ENCODE data around the gene MLLT3. TPM values are rescaled to one million over a fixed set of nuclear protein-coding genes. Genes with fewer than 3 reads are reported as not detected.

MLLT3 gene
- total and polyA plus RNA-seq, 9 donors: 8.7 to 15.4 (median 13.8) TPM

GRCh38 chr9:20294046-20294750 is 328.1 kb downstream of the MLLT3 start:
- H3K27ac ChIP-seq: no peak overlapping the region
- no peak for TF ChIP-seq EP300 (IDR thresholded peaks at IDR 0.05)
- TF ChIP-seq POLR2A (IDR thresholded peaks at IDR 0.05): no peak
- no peaks in the 10 kb centered on the region for H3K36me3 ChIP-seq
- 89 to 97% (median 92%) methylated on average over 6 of the region's 6 CpGs for WGBS, 3 donors
- no peaks in the 10 kb centered on the region for H3K27me3 ChIP-seq
- no peaks in the 10 kb centered on the region for H3K9me3 ChIP-seq
- H3K4me3 ChIP-seq: no peak overlapping the region
- intact Hi-C loops (cut with DNase I): no loop called here
- H3K4me1 ChIP-seq (ENCODE audit: insufficient read depth): no peaks in the 10 kb centered on the region
- DNase-seq: no peak

DNA sequence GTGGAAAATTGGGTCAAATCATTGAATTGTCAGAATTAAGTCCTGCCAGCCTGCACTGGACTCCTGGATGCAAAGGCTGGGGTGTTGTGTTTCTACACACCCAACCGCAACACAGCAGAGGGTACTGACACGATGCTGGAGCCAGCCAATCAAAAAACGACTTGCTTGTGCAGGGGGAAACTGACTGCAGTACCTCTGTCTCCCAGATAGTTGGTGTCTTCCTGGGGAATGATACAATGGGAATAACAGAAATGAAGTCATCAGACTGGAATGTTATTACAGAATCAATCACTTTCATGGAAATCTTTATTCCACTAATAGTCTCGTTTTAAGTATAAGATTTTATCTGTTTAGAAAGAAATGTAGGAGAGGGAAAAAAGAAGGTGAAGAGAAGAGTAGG is 330.3 kb downstream of the MLLT3 start:
- no peak for TF ChIP-seq EP300 (IDR thresholded peaks at IDR 0.05)
- no peak for TF ChIP-seq CTCF (IDR thresholded peaks at IDR 0.05)
- TF ChIP-seq POLR2A (IDR thresholded peaks at IDR 0.05): no peak
- no peaks in the 10 kb centered on the region for H3K9me3 ChIP-seq
- H3K27me3 ChIP-seq: no peaks in the 10 kb centered on the region
- intact Hi-C loops (cut with DNase I): no loop called here
- no peaks in the 10 kb centered on the region for H3K4me1 ChIP-seq (ENCODE audit: insufficient read depth)
- no peak overlapping the region for H3K4me3 ChIP-seq
- WGBS, 3 donors: 43 to 54% (median 50%) methylated on average over 4 of the region's 4 CpGs
- no peaks in the 10 kb centered on the region for H3K36me3 ChIP-seq
- H3K27ac ChIP-seq: no peak overlapping the region
- DNase-seq: no peak

Small RNA genes lying within 50 kb of the gene (microRNA-seq; reads per million reads assigned to microRNA genes)
- 1.5 to 8.4 (median 2.1) reads per million in 3 donors for gene MIR4473
- 0 to 0.79 (median 0.18) reads per million in 3 donors for gene MIR4474

Small RNA genes lying within 50 kb of the gene (small RNA-seq; reads per million reads assigned to genes)
- gene MIR4473 (not detected), gene MIR4474 (not detected), gene RNU4-26P (not detected)

Other genes with a start within 250 kb of the MLLT3 start
- 10 to 100 TPM; 16.2 to 39.2 (median 29.6) TPM for gene FOCAD, start 61.8 kb upstream of the MLLT3 start, total RNA-seq
- 10 to 100 TPM in 1 of 2 donors, 1 to 10 TPM in 1; 5.4 to 18.8 TPM for gene FOCAD, start 61.8 kb upstream of the MLLT3 start, polyA plus RNA-seq